Panc1 (cell line): Measurements from ENCODE around the gene FARS2. TPM values are rescaled to one million over a fixed set of nuclear protein-coding genes. Genes with fewer than 3 reads are reported as not detected.

Source experiments
- ATAC-seq: fragments of 200-7000 bp; cut with Tn5 transposase; 2 replicates; pipeline ENCODE4 v1.9.1; 2020; ENCODE audit warnings: mild to moderate bottlenecking, moderate library complexity
- BruUV-seq: library from RNA; stranded (reverse); fragments of 400-500 nt; replicated peaks from 2 replicates; lab custom pipeline; 2021; lab: Mats Ljungman, UMichigan
- CTCF ChIA-PET: fragments of 300-600 bp; sonication (Branson Sonifier 250); formaldehyde crosslinking; loops from one replicate; lab custom pipeline; 2022; ENCODE audit warnings: antibody characterized with exemption; lab: Charles Lee
- POLR2A ChIA-PET: fragments of 300-600 bp; sonication (Branson Sonifier 250); formaldehyde crosslinking; loops from one replicate; lab custom pipeline; 2022; ENCODE audit warnings: antibody characterized with exemption; lab: Charles Lee
- DNase-seq: peaks from one replicate; pipeline ENCODE4 v3.0.0-alpha.2; 2010; ENCODE audit warnings: low read depth, low spot score
- H3K27ac ChIP-seq: 2 replicates; pipeline ENCODE4 v1.5.1; 2011; ENCODE audit warnings: mild to moderate bottlenecking, low read length, inconsistent platforms
- H3K27me3 ChIP-seq: fragments of 200-500 bp; sonication (Bioruptor generic); 2 replicates; pipeline ENCODE4 v1.6.0; 2014; ENCODE audit warnings: low read length, inconsistent platforms; ENCODE audit not compliant: control insufficient read depth, insufficient read depth
- H3K36me3 ChIP-seq: fragments of 200-500 bp; sonication (Bioruptor generic); 2 replicates; pipeline ENCODE4 v1.5.1; 2014; ENCODE audit warnings: inconsistent platforms, mild to moderate bottlenecking, low read length, moderate library complexity; ENCODE audit not compliant: control insufficient read depth, insufficient read depth
- H3K4me1 ChIP-seq: 2 replicates; pipeline ENCODE4 v1.5.1; 2011; ENCODE audit warnings: inconsistent platforms, mild to moderate bottlenecking, low read length, moderate library complexity; ENCODE audit not compliant: control insufficient read depth, insufficient read depth
- H3K4me3 ChIP-seq, 2 experiments: 2 replicates each; pipeline ENCODE4 v1.5.1; 2011 to 2012; ENCODE audit warnings: low read depth in 2 of 2, low read length in 2 of 2, mild to moderate bottlenecking in 2 of 2, inconsistent platforms in 1 of 2, moderate library complexity in 1 of 2
- H3K9me3 ChIP-seq: fragments of 200-500 bp; sonication (Bioruptor generic); 2 replicates; pipeline ENCODE4 v1.5.1; 2014; ENCODE audit warnings: low read depth, mild to moderate bottlenecking, inconsistent platforms, low read length, moderate library complexity; ENCODE audit not compliant: control insufficient read depth, insufficient read depth
- POLR2AphosphoS5 ChIP-seq: IDR thresholded peaks from 2 replicates; pipeline ENCODE4 v1.6.1; 2012; ENCODE audit warnings: mild to moderate bottlenecking, low read depth, low read length, moderate library complexity
- SIN3A ChIP-seq: IDR thresholded peaks from 2 replicates; pipeline ENCODE4 v1.6.1; 2012; ENCODE audit warnings: low read depth, mild to moderate bottlenecking, low read length, moderate library complexity, borderline replicate concordance; ENCODE audit not compliant: insufficient read depth
- TCF7L2 ChIP-seq: IDR thresholded peaks from 2 replicates; pipeline ENCODE4 v1.6.1; 2011; ENCODE audit warnings: mild to moderate bottlenecking, low read depth, low read length, inconsistent platforms
- in situ Hi-C: cut with HindIII; loops from 2 replicates; pipeline ENCODE4 v1.10.0; 2016; ENCODE audit warnings: low sequenced_read_pairs, low pct_unique_long_range_greater_than_20kb
- intact Hi-C: fragments of 100-400 bp; cut with micrococcal nuclease; formaldehyde crosslinking; loops from one replicate; pipeline ENCODE4 v1.10.0; 2022; ENCODE audit not compliant: unreplicated experiment
- total RNA-seq: library from RNA; stranded (reverse); gene quantifications from one replicate; pipeline ENCODE4 v1.2.1, GENCODE V29; 2021; ENCODE audit not compliant: unreplicated experiment
- TF ChIP-seq, protein P1 (sequence below), 2 experiments: IDR thresholded peaks; 2 replicates each; pipeline ENCODE4 v1.6.1; 2011 to 2012; ENCODE audit warnings: low read depth in 2 of 2, control low read depth in 1 of 2, low read length in 1 of 2, mild to moderate bottlenecking in 1 of 2, moderate library complexity in 1 of 2; ENCODE audit not compliant: insufficient read depth in 1 of 2
- TF ChIP-seq, protein P2 (sequence below): fragments of 450-650 bp; IDR thresholded peaks from 2 replicates; pipeline ENCODE4 v1.5.1; 2017; ENCODE audit warnings: mild to moderate bottlenecking

Gene FARS2
- total RNA-seq, 1 experiment from 2014 or later: 12.8 TPM

DNA sequence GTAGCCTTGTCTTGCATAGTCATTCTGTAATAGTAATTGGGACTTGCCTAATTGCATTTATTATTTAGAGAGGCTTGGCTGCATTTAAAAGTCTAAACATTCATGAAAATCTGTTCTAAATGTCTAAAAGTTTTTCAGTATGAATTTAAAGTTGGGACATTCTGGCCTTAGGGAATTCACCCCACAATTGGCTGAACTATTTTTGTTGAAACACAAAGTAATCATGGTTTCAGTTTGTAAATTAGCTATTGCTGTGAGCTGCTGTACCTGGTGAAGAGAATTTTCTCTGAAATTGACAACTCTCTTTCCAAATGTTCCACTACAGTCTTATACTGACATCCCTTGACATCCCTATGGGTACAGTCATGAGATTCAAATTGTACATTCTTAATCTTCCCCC lies 253.0 kb downstream of the FARS2 start:
- ATAC-seq (no peak), DNase-seq (no peak)
- Histone ChIP-seq H3K9me3 (no peaks in the 10 kb centered on the region), H3K27ac (no peak overlapping the region), H3K27me3 (no peaks in the 10 kb centered on the region), H3K4me1 (no peaks in the 10 kb centered on the region), H3K36me3 (no peaks in the 10 kb centered on the region), H3K4me3 (no peak overlapping the region)
- TF ChIP-seq, protein P1, sequence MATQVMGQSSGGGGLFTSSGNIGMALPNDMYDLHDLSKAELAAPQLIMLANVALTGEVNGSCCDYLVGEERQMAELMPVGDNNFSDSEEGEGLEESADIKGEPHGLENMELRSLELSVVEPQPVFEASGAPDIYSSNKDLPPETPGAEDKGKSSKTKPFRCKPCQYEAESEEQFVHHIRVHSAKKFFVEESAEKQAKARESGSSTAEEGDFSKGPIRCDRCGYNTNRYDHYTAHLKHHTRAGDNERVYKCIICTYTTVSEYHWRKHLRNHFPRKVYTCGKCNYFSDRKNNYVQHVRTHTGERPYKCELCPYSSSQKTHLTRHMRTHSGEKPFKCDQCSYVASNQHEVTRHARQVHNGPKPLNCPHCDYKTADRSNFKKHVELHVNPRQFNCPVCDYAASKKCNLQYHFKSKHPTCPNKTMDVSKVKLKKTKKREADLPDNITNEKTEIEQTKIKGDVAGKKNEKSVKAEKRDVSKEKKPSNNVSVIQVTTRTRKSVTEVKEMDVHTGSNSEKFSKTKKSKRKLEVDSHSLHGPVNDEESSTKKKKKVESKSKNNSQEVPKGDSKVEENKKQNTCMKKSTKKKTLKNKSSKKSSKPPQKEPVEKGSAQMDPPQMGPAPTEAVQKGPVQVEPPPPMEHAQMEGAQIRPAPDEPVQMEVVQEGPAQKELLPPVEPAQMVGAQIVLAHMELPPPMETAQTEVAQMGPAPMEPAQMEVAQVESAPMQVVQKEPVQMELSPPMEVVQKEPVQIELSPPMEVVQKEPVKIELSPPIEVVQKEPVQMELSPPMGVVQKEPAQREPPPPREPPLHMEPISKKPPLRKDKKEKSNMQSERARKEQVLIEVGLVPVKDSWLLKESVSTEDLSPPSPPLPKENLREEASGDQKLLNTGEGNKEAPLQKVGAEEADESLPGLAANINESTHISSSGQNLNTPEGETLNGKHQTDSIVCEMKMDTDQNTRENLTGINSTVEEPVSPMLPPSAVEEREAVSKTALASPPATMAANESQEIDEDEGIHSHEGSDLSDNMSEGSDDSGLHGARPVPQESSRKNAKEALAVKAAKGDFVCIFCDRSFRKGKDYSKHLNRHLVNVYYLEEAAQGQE (IDR thresholded peaks at IDR 0.05; ENCODE audit: insufficient read depth in 1 of 2, low read depth in 2 of 2, low read length in 1 of 2): no peak
- TF ChIP-seq SIN3A (no peak), TCF7L2 (no peak), POLR2AphosphoS5 (no peak)
- TF ChIP-seq, protein P2, sequence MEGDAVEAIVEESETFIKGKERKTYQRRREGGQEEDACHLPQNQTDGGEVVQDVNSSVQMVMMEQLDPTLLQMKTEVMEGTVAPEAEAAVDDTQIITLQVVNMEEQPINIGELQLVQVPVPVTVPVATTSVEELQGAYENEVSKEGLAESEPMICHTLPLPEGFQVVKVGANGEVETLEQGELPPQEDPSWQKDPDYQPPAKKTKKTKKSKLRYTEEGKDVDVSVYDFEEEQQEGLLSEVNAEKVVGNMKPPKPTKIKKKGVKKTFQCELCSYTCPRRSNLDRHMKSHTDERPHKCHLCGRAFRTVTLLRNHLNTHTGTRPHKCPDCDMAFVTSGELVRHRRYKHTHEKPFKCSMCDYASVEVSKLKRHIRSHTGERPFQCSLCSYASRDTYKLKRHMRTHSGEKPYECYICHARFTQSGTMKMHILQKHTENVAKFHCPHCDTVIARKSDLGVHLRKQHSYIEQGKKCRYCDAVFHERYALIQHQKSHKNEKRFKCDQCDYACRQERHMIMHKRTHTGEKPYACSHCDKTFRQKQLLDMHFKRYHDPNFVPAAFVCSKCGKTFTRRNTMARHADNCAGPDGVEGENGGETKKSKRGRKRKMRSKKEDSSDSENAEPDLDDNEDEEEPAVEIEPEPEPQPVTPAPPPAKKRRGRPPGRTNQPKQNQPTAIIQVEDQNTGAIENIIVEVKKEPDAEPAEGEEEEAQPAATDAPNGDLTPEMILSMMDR: no peak
- ChIA-PET POLR2A (no interaction called here), CTCF (no interaction called here)
- no TSS peak for BruUV-seq
- in situ Hi-C loops (no loop called here), intact Hi-C loops (no loop called here)

DNA sequence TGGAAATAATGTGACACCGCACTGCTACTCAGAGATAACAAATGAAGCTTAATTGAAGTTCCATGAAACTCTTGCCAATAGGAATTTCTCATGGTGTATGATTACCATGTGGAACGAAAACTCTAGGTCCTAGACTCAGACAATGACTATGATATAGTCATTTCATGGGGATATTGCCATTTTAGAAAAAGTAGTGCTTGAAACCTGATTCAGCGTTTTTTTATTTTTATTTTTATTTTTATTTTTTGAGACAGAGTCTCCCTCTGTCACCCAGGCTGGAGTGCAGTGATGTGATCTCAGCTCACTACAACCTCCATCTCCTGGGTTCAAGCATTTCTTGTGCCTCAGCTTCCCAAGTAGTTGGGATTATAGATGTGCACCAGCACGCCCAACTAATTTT lies 253.9 kb downstream of the FARS2 start:
- DNase-seq (no peak), ATAC-seq (no peak)
- Histone ChIP-seq H3K4me1 (no peaks in the 10 kb centered on the region), H3K36me3 (no peaks in the 10 kb centered on the region), H3K27ac (no peak overlapping the region), H3K4me3 (no peak overlapping the region), H3K9me3 (no peaks in the 10 kb centered on the region), H3K27me3 (no peaks in the 10 kb centered on the region)
- BruUV-seq: no TSS peak
- CTCF ChIA-PET: no interaction called here
- intact Hi-C loops: no loop called here
- POLR2A ChIA-PET: no interaction called here
- in situ Hi-C loops: no loop called here
- TF ChIP-seq TCF7L2 (no peak), POLR2AphosphoS5 (no peak), SIN3A (no peak)
- TF ChIP-seq, protein P2: no peak
- TF ChIP-seq, protein P1 (IDR thresholded peaks at IDR 0.05; ENCODE audit: insufficient read depth in 1 of 2, low read depth in 2 of 2, low read length in 1 of 2): no peak
